ENCODE results near the gene SLC27A2. TPM values are rescaled to one million over a fixed set of nuclear protein-coding genes. Genes with fewer than 3 reads are reported as not detected.
A peak's percentile ranks its signal among the peaks of the same experiment; 100 is the strongest.

Gene SLC27A2
- polyA plus RNA-seq, 1 donor = 29.6 TPM

DNA sequence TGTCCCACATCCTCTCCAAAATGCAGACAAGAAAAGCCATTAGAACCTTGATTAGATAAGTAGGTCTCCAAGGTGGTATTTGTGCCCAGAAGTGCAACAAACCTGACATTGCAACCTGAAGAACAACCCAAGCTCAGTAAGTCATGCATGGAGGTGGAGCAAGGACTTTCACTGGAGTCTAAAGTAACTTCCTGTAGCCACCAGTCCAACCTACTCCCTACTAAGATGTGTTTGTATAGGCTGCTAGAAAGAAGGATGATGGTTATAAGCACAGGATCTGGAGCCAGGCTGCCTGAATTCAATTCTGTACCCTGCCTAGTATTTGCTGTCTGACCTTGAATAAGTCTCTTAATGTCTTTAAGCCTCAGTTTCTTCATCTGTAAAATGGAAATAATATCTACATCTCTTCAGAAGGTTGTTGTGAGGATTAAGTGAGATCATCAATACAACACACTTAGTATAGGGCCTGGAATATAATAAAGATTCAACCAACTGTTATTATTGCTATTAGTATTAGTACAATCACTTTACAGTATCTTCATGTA, 51.3 kb downstream of the SLC27A2 start:
- Histone ChIP-seq H3K9me3 (ENCODE audit: control insufficient read depth, low read depth, low read length) (no peaks in the 10 kb centered on the region), H3K4me1 (ENCODE audit: control insufficient read depth, insufficient read depth, low read length) (no peaks in the 10 kb centered on the region), H3K36me3 (ENCODE audit: control insufficient read depth, insufficient read depth, low read length) (peaks cover 15% of the 10 kb centered on the region), H3K27ac (ENCODE audit: low read length) (no peak overlapping the region), H3K27me3 (ENCODE audit: control insufficient read depth, insufficient read depth, low read length) (no peaks in the 10 kb centered on the region), H3K4me3 (ENCODE audit: low read length) (no peak overlapping the region)
- DNase-seq = peak in 1 of 2 donors; percentile 22

GRCh38 chr15:50234764-50235163, 52.8 kb downstream of the SLC27A2 start:
- Histone ChIP-seq H3K4me3 (ENCODE audit: low read length) (no peak overlapping the region), H3K27ac (ENCODE audit: low read length) (no peak overlapping the region), H3K27me3 (ENCODE audit: control insufficient read depth, insufficient read depth, low read length) (no peaks in the 10 kb centered on the region), H3K9me3 (ENCODE audit: control insufficient read depth, low read depth, low read length) (no peaks in the 10 kb centered on the region), H3K4me1 (ENCODE audit: control insufficient read depth, insufficient read depth, low read length) (no peaks in the 10 kb centered on the region), H3K36me3 (ENCODE audit: control insufficient read depth, insufficient read depth, low read length) (peaks cover 6% of the 10 kb centered on the region)
- WGBS (ENCODE audit: insufficient coverage, low lambda C conversion rate) = no CpG with 5 or more reads among the region's 2 CpGs
- peak in 1 of 2 donors; percentile 22 for DNase-seq

- Histone ChIP-seq H3K9me3 (ENCODE audit: control insufficient read depth, low read depth, low read length) (no peaks in the 10 kb centered on the region), H3K27me3 (ENCODE audit: control insufficient read depth, insufficient read depth, low read length) (no peaks in the 10 kb centered on the region), H3K36me3 (ENCODE audit: control insufficient read depth, insufficient read depth, low read length) (peaks cover 3% of the 10 kb centered on the region), H3K27ac (ENCODE audit: low read length) (no peak overlapping the region), H3K4me3 (ENCODE audit: low read length) (no peak overlapping the region), H3K4me1 (ENCODE audit: control insufficient read depth, insufficient read depth, low read length) (no peaks in the 10 kb centered on the region)
- no CpG with 5 or more reads among the region's 1 CpG for WGBS (ENCODE audit: insufficient coverage, low lambda C conversion rate)
- DNase-seq = no peak
These were observed 53.8 kb downstream of the SLC27A2 start for GRCh38 chr15:50235794-50236193.

GRCh38 chr15:50236433-50236832, 54.4 kb downstream of the SLC27A2 start:
- DNase-seq = no peak
- Histone ChIP-seq H3K4me3 (ENCODE audit: low read length) (no peak overlapping the region), H3K36me3 (ENCODE audit: control insufficient read depth, insufficient read depth, low read length) (peaks cover 3% of the 10 kb centered on the region), H3K4me1 (ENCODE audit: control insufficient read depth, insufficient read depth, low read length) (no peaks in the 10 kb centered on the region), H3K27me3 (ENCODE audit: control insufficient read depth, insufficient read depth, low read length) (no peaks in the 10 kb centered on the region), H3K27ac (ENCODE audit: low read length) (no peak overlapping the region), H3K9me3 (ENCODE audit: control insufficient read depth, low read depth, low read length) (no peaks in the 10 kb centered on the region)
- no CpG with 5 or more reads among the region's 9 CpGs for WGBS (ENCODE audit: insufficient coverage, low lambda C conversion rate)

- Histone ChIP-seq H3K4me1 (ENCODE audit: control insufficient read depth, insufficient read depth, low read length) (no peaks in the 10 kb centered on the region), H3K9me3 (ENCODE audit: control insufficient read depth, low read depth, low read length) (no peaks in the 10 kb centered on the region), H3K27me3 (ENCODE audit: control insufficient read depth, insufficient read depth, low read length) (no peaks in the 10 kb centered on the region), H3K4me3 (ENCODE audit: low read length) (no peak overlapping the region), H3K36me3 (ENCODE audit: control insufficient read depth, insufficient read depth, low read length) (peaks cover 3% of the 10 kb centered on the region), H3K27ac (ENCODE audit: low read length) (no peak overlapping the region)
- WGBS (ENCODE audit: insufficient coverage, low lambda C conversion rate) = no CpG with 5 or more reads among the region's 2 CpGs
- no peak for DNase-seq
These were observed 56.3 kb downstream of the SLC27A2 start for GRCh38 chr15:50238255-50238654.

GRCh38 chr15:50241684-50242450, 59.9 kb downstream of the SLC27A2 start:
- Histone ChIP-seq H3K27me3 (ENCODE audit: control insufficient read depth, insufficient read depth, low read length) (no peaks in the 10 kb centered on the region), H3K9me3 (ENCODE audit: control insufficient read depth, low read depth, low read length) (no peaks in the 10 kb centered on the region), H3K36me3 (ENCODE audit: control insufficient read depth, insufficient read depth, low read length) (peaks cover 3% of the 10 kb centered on the region), H3K27ac (ENCODE audit: low read length) (no peak overlapping the region), H3K4me1 (ENCODE audit: control insufficient read depth, insufficient read depth, low read length) (no peaks in the 10 kb centered on the region), H3K4me3 (ENCODE audit: low read length) (no peak overlapping the region)
- DNase-seq = no peak
- WGBS (ENCODE audit: insufficient coverage, low lambda C conversion rate) = 100% methylated on average over 1 of the region's 5 CpGs

DNA sequence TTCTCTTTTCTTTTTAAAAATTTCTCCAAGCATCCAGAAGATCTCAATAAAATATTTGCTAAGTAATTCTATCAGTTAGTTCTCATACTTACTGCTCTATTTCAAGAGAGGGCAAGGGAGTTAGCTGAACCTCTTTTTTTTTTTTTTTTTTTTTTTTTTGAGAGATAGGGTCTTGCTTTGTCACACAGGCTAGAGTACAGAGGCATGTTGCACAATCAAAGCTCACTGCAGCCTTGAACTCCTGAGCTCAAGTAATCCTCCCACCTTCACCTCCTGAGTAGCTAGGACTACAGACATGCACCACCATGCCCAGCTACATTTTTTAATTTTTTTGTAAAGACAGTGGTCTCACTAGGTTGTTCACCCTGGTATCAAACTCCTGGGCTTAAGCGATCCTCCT, 62.2 kb downstream of the SLC27A2 start:
- Histone ChIP-seq H3K36me3 (ENCODE audit: control insufficient read depth, insufficient read depth, low read length) (no peaks in the 10 kb centered on the region), H3K27me3 (ENCODE audit: control insufficient read depth, insufficient read depth, low read length) (no peaks in the 10 kb centered on the region), H3K9me3 (ENCODE audit: control insufficient read depth, low read depth, low read length) (no peaks in the 10 kb centered on the region), H3K27ac (ENCODE audit: low read length) (no peak overlapping the region), H3K4me1 (ENCODE audit: control insufficient read depth, insufficient read depth, low read length) (no peaks in the 10 kb centered on the region), H3K4me3 (ENCODE audit: low read length) (no peak overlapping the region)
- no CpG with 5 or more reads among the region's 1 CpG for whole genome bisulfite sequencing (ENCODE audit: insufficient coverage, low lambda C conversion rate)
- DNase-seq = no peak

DNA sequence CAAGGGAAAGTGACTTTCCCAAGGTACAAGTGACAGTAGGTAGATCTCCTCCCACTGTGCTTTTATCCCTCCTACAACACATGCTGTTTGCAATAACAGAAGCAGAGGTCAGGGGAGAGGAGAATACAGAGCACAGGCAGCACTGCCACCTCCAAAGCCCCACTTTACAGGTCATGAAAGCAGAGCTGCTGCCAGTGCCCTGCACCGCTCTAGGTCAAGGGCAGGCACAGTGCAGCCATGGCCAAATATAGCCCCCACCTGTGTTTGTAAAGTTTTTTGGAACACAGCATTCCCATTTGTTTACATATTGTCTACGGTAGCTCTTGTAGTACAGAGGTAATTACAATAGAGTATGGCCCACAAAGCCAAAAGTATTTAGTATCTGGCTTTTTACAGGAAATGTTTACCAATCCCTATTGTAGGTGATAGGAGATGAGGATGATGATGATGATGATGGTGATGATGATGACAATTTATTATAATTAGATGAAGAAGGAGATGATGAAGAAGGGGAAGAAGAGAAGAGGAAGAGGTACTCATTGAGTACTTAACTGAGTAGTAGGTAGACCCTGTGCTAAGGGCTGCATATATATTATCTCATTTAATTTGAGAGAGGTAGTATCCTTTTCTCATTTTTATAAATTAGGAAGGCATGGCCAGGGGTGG, 63.1 kb downstream of the SLC27A2 start:
- no peak overlapping the region for H3K4me3 ChIP-seq (ENCODE audit: low read length)

GRCh38 chr15:50246631-50247030, 64.6 kb downstream of the SLC27A2 start:
- whole genome bisulfite sequencing (ENCODE audit: insufficient coverage, low lambda C conversion rate) = no CpG with 5 or more reads among the region's 2 CpGs
- Histone ChIP-seq H3K36me3 (ENCODE audit: control insufficient read depth, insufficient read depth, low read length) (no peaks in the 10 kb centered on the region), H3K27ac (ENCODE audit: low read length) (no peak overlapping the region), H3K9me3 (ENCODE audit: control insufficient read depth, low read depth, low read length) (no peaks in the 10 kb centered on the region), H3K4me3 (ENCODE audit: low read length) (no peak overlapping the region), H3K4me1 (ENCODE audit: control insufficient read depth, insufficient read depth, low read length) (no peaks in the 10 kb centered on the region), H3K27me3 (ENCODE audit: control insufficient read depth, insufficient read depth, low read length) (no peaks in the 10 kb centered on the region)
- DNase-seq = no peak

More for the DNA sequence above, 63.1 kb downstream of the SLC27A2 start:
- Histone ChIP-seq H3K9me3 (ENCODE audit: control insufficient read depth, low read depth, low read length) (no peaks in the 10 kb centered on the region), H3K27me3 (ENCODE audit: control insufficient read depth, insufficient read depth, low read length) (no peaks in the 10 kb centered on the region), H3K27ac (ENCODE audit: low read length) (no peak overlapping the region), H3K4me1 (ENCODE audit: control insufficient read depth, insufficient read depth, low read length) (no peaks in the 10 kb centered on the region), H3K36me3 (ENCODE audit: control insufficient read depth, insufficient read depth, low read length) (no peaks in the 10 kb centered on the region)
- 100% methylated on average over 1 of the region's 2 CpGs for WGBS (ENCODE audit: insufficient coverage, low lambda C conversion rate)
- no peak for DNase-seq

DNA sequence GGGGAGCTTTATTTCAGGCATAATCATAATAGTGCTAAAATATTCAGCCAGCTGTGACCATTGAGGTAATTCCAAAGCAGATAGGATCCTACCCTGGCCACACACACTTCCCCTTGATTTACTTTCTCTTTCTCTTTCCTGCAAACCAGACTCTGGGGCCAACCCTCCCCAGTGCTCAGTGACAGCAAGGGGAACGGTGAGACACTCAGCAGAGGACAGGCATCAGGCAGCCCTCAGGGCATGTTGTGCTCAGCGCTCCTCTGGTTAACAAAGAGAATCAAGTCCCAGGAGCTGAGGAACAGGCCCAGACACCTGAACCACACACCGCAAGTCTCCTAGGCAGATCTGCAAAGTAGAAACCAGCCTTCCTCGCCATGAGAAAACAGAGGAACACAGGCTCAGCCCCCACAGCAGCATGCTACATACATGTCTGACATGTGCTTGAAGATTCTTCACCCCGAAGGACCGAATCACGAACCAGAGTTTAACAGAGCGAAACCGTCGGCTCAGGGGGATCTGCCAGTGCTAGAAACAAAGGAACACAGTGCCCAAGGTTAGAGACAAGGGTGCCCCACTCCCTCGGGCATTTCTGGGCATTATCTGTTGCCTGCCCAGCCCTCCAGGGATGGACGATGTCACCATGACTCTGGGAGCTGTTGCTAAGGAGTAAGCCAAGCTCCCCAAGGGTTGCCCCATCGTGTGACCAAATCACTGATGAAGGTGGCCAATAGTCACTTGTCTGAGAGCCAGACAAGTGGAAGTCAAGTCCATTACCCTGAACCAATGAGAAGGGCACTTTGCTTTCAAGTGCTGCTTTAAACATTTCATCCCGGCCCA, 66.0 kb downstream of the SLC27A2 start:
- WGBS (ENCODE audit: insufficient coverage, low lambda C conversion rate) = 40% methylated on average over 1 of the region's 14 CpGs
- H3K4me1 ChIP-seq (ENCODE audit: control insufficient read depth, insufficient read depth, low read length) = no peaks in the 10 kb centered on the region
- H3K27me3 ChIP-seq (ENCODE audit: control insufficient read depth, insufficient read depth, low read length) = no peaks in the 10 kb centered on the region
- no peak overlapping the region for H3K27ac ChIP-seq (ENCODE audit: low read length)
- H3K9me3 ChIP-seq (ENCODE audit: control insufficient read depth, low read depth, low read length) = no peaks in the 10 kb centered on the region
- DNase-seq = peak; percentile 31 to 63
- H3K36me3 ChIP-seq (ENCODE audit: control insufficient read depth, insufficient read depth, low read length) = no peaks in the 10 kb centered on the region
- H3K4me3 ChIP-seq (ENCODE audit: low read length) = no peak overlapping the region

Measured in large intestine (tissue), 3 donors.